ENCODE data around the gene CHTF18.

Gene CHTF18

DNA sequence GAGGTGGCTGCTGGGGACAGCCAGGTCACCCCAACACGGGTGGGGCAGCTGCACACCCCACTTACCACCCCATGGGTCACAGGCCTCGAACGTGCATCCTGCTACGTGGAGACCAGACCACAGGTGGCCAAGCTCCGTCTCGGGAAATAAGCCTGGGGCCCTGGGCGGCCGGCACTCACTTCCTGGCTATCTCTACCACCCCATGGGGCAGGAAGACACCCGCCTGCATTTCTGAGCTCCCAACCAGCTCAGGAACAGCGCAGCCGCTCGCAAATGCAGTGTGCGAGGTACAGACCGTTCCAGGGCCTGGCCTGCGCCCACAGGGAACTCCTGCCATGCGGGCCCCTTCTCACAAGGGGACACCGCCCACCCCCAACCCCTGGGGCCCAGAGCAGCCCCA, 17.1 kb downstream of the CHTF18 start:
- Histone ChIP-seq H3K27ac (ENCODE audit: low read depth, low read length) (no peak overlapping the region), H3K79me2 (ENCODE audit: control insufficient read depth, low read length) (peaks cover 11% of the 10 kb centered on the region), H3F3A (ENCODE audit: control insufficient read depth, insufficient read depth) (no peaks in the 10 kb centered on the region; the same call in 1 of the 2 replicates), H3K4me3 (ENCODE audit: low read length) (no peak overlapping the region), H3K9me2 (replicated peaks; ENCODE audit: control insufficient read depth, low read length) (no peaks in the 10 kb centered on the region), H3K4me2 (ENCODE audit: low read length) (no peak overlapping the region), H3K9me3 (ENCODE audit: control insufficient read depth, insufficient read depth, low read length) (no peaks in the 10 kb centered on the region), H3K27me3 (ENCODE audit: control insufficient read depth, low read length) (peaks cover 39% of the 10 kb centered on the region), H3K4me1 (ENCODE audit: control insufficient read depth, low read length) (peaks cover 12% of the 10 kb centered on the region), H3K36me3 (ENCODE audit: control insufficient read depth, low read length) (peaks cover 5% of the 10 kb centered on the region), H4K20me1 (ENCODE audit: control insufficient read depth, insufficient read depth, low read depth, low read length) (0 out of 2 replicates have a peak, but pooled peaks cover 8% of the 10 kb centered on the region)
- TF ChIP-seq EZH2phosphoT487 (IDR thresholded peaks at IDR 0.05; ENCODE audit: borderline replicate concordance, low read length): no peak
- TF ChIP-seq CTCF (IDR thresholded peaks at IDR 0.05; ENCODE audit: low read depth, low read length, poor library complexity, severe bottlenecking): no peak

- peak overlapping the region; percentile 75 for H3K27ac ChIP-seq (ENCODE audit: low read depth, low read length)
- H3K4me1 ChIP-seq (ENCODE audit: control insufficient read depth, low read length): peaks cover 8% of the 10 kb centered on the region
- 0 out of 2 replicates have a peak, but pooled peaks cover 3% of the 10 kb centered on the region for H4K20me1 ChIP-seq (ENCODE audit: control insufficient read depth, insufficient read depth, low read depth, low read length)
- peaks cover 25% of the 10 kb centered on the region for H3K27me3 ChIP-seq (ENCODE audit: control insufficient read depth, low read length)
- TF ChIP-seq EZH2phosphoT487 (IDR thresholded peaks at IDR 0.05; ENCODE audit: borderline replicate concordance, low read length): no peak
- TF ChIP-seq CTCF (IDR thresholded peaks at IDR 0.05; ENCODE audit: low read depth, low read length, poor library complexity, severe bottlenecking): no peak
- H3K4me2 ChIP-seq (ENCODE audit: low read length): peak overlapping the region; percentile 98
- no peaks in the 10 kb centered on the region for H3K9me2 ChIP-seq (replicated peaks; ENCODE audit: control insufficient read depth, low read length)
- peak overlapping the region; percentile 96 for H3K4me3 ChIP-seq (ENCODE audit: low read length)
- H3K36me3 ChIP-seq (ENCODE audit: control insufficient read depth, low read length): peaks cover 5% of the 10 kb centered on the region
- H3K79me2 ChIP-seq (ENCODE audit: control insufficient read depth, low read length): peaks cover 11% of the 10 kb centered on the region
- H3F3A ChIP-seq (ENCODE audit: control insufficient read depth, insufficient read depth): no peaks in the 10 kb centered on the region; the same call in 1 of the 2 replicates
- H3K9me3 ChIP-seq (ENCODE audit: control insufficient read depth, insufficient read depth, low read length): no peaks in the 10 kb centered on the region
Measured at GRCh38 chr16:807347-808084, 19.1 kb downstream of the CHTF18 start.

- H3K4me3 ChIP-seq (ENCODE audit: low read length): peak overlapping the region; percentile 96
- H4K20me1 ChIP-seq (ENCODE audit: control insufficient read depth, insufficient read depth, low read depth, low read length): 0 out of 2 replicates have a peak, but pooled peaks cover 3% of the 10 kb centered on the region
- H3K27ac ChIP-seq (ENCODE audit: low read depth, low read length): no peak overlapping the region
- TF ChIP-seq CTCF (IDR thresholded peaks at IDR 0.05; ENCODE audit: low read depth, low read length, poor library complexity, severe bottlenecking) (no peak), EZH2phosphoT487 (IDR thresholded peaks at IDR 0.05; ENCODE audit: borderline replicate concordance, low read length) (no peak)
- no peaks in the 10 kb centered on the region for H3K9me2 ChIP-seq (replicated peaks; ENCODE audit: control insufficient read depth, low read length)
- H3K36me3 ChIP-seq (ENCODE audit: control insufficient read depth, low read length): peaks cover 5% of the 10 kb centered on the region
- peaks cover 24% of the 10 kb centered on the region for H3K27me3 ChIP-seq (ENCODE audit: control insufficient read depth, low read length)
- H3K79me2 ChIP-seq (ENCODE audit: control insufficient read depth, low read length): peaks cover 11% of the 10 kb centered on the region
- H3F3A ChIP-seq (ENCODE audit: control insufficient read depth, insufficient read depth): no peaks in the 10 kb centered on the region; the same call in 1 of the 2 replicates
- H3K4me2 ChIP-seq (ENCODE audit: low read length): peak overlapping the region; percentile 98
- peaks cover 8% of the 10 kb centered on the region for H3K4me1 ChIP-seq (ENCODE audit: control insufficient read depth, low read length)
- no peaks in the 10 kb centered on the region for H3K9me3 ChIP-seq (ENCODE audit: control insufficient read depth, insufficient read depth, low read length)
Measured at GRCh38 chr16:808085-808386, 19.6 kb downstream of the CHTF18 start.
